Prostate gland (tissue), 2 donors: ENCODE data around the gene TLR1. TPM values are rescaled to one million over a fixed set of nuclear protein-coding genes. Genes with fewer than 3 reads are reported as not detected.

Experiments
- DNase-seq: peaks from one replicate; pipeline ENCODE4 v3.0.0-alpha.2; 2019; ENCODE audit warnings: low spot score
- H3K27ac ChIP-seq, 2 donors: fragments of 200-600 bp; sonication (generic); 2 replicates each; pipeline ENCODE4 v1.5.1; 2017 to 2019
- H3K27me3 ChIP-seq: fragments of 200-600 bp; sonication (generic); replicated peaks from 2 replicates; pipeline ENCODE4 v1.5.1; 2019; ENCODE audit not compliant: insufficient read depth
- H3K36me3 ChIP-seq, 2 donors: fragments of 200-600 bp; sonication (generic); 1 replicate in 1 of 2; 2 replicates in 1 of 2; pipeline versions ENCODE4 v1.5.1 to v1.8.1; 2017 to 2019
- H3K4me1 ChIP-seq: fragments of 200-600 bp; sonication (generic); replicated peaks from 2 replicates; pipeline ENCODE4 v1.5.1; 2019
- H3K4me3 ChIP-seq, 2 donors: fragments of 200-600 bp; sonication (generic); 2 replicates each; pipeline ENCODE4 v1.5.1; 2017 to 2019
- H3K9me3 ChIP-seq: fragments of 200-600 bp; sonication (generic); 2 replicates; pipeline ENCODE4 v1.5.1; 2017
- CTCF ChIP-seq, 4 experiments: fragments of 200-600 bp in 2 of 4; fragments of 450-650 bp in 2 of 4; sonication (generic) in 2 of 4; IDR thresholded peaks; 1 replicate in 3 of 4; 2 replicates in 1 of 4; pipeline ENCODE4 v1.5.1; 2016 to 2019; ENCODE audit warnings: antibody characterized with exemption in 4 of 4, mild to moderate bottlenecking in 2 of 4, moderate library complexity in 2 of 4
- POLR2A ChIP-seq: fragments of 450-650 bp; IDR thresholded peaks from one replicate; pipeline ENCODE4 v1.6.1; 2016; ENCODE audit warnings: antibody characterized with exemption, mild to moderate bottlenecking
- POLR2AphosphoS5 ChIP-seq: sonication (generic); formaldehyde crosslinking; IDR thresholded peaks from one replicate; pipeline ENCODE4 v1.6.1; 2017; ENCODE audit warnings: antibody characterized with exemption
- WGBS: methylation state at CpG from one replicate; pipeline ENCODE4 v1.1.5; 2018; 5-methylcytosine and 5-hydroxymethylcytosine counted together
- intact Hi-C: fragments of 100-400 bp; cut with DNase I; formaldehyde crosslinking; loops from one replicate; pipeline ENCODE4 v1.14.2; 2022
- total RNA-seq, 2 donors: library from RNA; depleted of rRNA; stranded (reverse); fragments of >200 nt; gene quantifications; one replicate each; pipeline ENCODE4 v1.1.0, GENCODE V29; 2016

TLR1 gene
- total RNA-seq, 2 donors from 2014 or later, result 7.4 to 7.8 TPM

GRCh38 chr4:38785901-38786402, 18.6 kb downstream of the TLR1 start:
- intact Hi-C loops, result no loop called here
- 92% methylated on average over 8 of the region's 8 CpGs for whole genome bisulfite sequencing
- Histone ChIP-seq H3K27ac (no peak overlapping the region), H3K9me3 (no peaks in the 10 kb centered on the region), H3K36me3 (no peaks in the 10 kb centered on the region), H3K27me3 (no peaks in the 10 kb centered on the region), H3K4me1 (no peaks in the 10 kb centered on the region), H3K4me3 (no peak overlapping the region)
- no peak for DNase-seq
- TF ChIP-seq POLR2A (no peak), CTCF (IDR thresholded peaks at IDR 0.05) (no peak), POLR2AphosphoS5 (no peak)

GRCh38 chr4:38785041-38785790, 19.4 kb downstream of the TLR1 start:
- Histone ChIP-seq H3K9me3 (no peaks in the 10 kb centered on the region), H3K36me3 (no peaks in the 10 kb centered on the region), H3K4me1 (no peaks in the 10 kb centered on the region), H3K4me3 (no peak overlapping the region), H3K27ac (no peak overlapping the region), H3K27me3 (no peaks in the 10 kb centered on the region)
- 62% methylated on average over 6 of the region's 6 CpGs for whole genome bisulfite sequencing
- DNase-seq, result no peak
- TF ChIP-seq POLR2A, result no peak
- TF ChIP-seq CTCF (IDR thresholded peaks at IDR 0.05), result no peak
- TF ChIP-seq POLR2AphosphoS5, result no peak
- intact Hi-C loops, result no loop called here

- TF ChIP-seq POLR2A (no peak), CTCF (IDR thresholded peaks at IDR 0.05) (no peak), POLR2AphosphoS5 (no peak)
- DNase-seq, result no peak
- intact Hi-C loops, result no loop called here
- Histone ChIP-seq H3K36me3 (no peaks in the 10 kb centered on the region), H3K4me3 (no peak overlapping the region), H3K27ac (no peak overlapping the region), H3K9me3 (no peaks in the 10 kb centered on the region), H3K27me3 (no peaks in the 10 kb centered on the region), H3K4me1 (no peaks in the 10 kb centered on the region)
- 97% methylated on average over 4 of the region's 4 CpGs for WGBS
Measured at GRCh38 chr4:38784141-38784540, 20.4 kb downstream of the TLR1 start.

GRCh38 chr4:38783109-38783460, 21.5 kb downstream of the TLR1 start:
- Histone ChIP-seq H3K27me3 (no peaks in the 10 kb centered on the region), H3K36me3 (no peaks in the 10 kb centered on the region), H3K9me3 (no peaks in the 10 kb centered on the region), H3K4me3 (no peak overlapping the region), H3K27ac (no peak overlapping the region), H3K4me1 (no peaks in the 10 kb centered on the region)
- DNase-seq, result no peak
- 90% methylated on average over 8 of the region's 8 CpGs for WGBS
- intact Hi-C loops, result loop anchor here (2.0 kb wide), 1 partner anchor 24 kb away; no protein-coding TSS in a partner anchor
- TF ChIP-seq POLR2A, result no peak
- TF ChIP-seq CTCF (IDR thresholded peaks at IDR 0.05), result no peak
- TF ChIP-seq POLR2AphosphoS5, result no peak
